DMS153 treated with DMSO at 0.1 percent for 48 hours (cell line): ENCODE results near the gene B4GALT5.

ENCODE experiments used
- DNase-seq: peaks from one replicate; lab custom pipeline; 2025; ENCODE audit not compliant: unreplicated experiment; lab: John Stamatoyannopoulos, UW

The B4GALT5 gene

GRCh38 chr20:49701241-49701790 lies 12.4 kb downstream of the B4GALT5 start:
- DNase-seq: no peak

- DNase-seq: no peak
These were observed 13.1 kb downstream of the B4GALT5 start for GRCh38 chr20:49700411-49701185.

- no peak for DNase-seq
These were observed 14.3 kb downstream of the B4GALT5 start for GRCh38 chr20:49699200-49699992.

GRCh38 chr20:49698477-49698876 lies 15.2 kb downstream of the B4GALT5 start:
- no peak for DNase-seq

- peak; percentile 44 for DNase-seq
These were observed 16.6 kb downstream of the B4GALT5 start for GRCh38 chr20:49697071-49697470.

- no peak for DNase-seq
These were observed 17.1 kb downstream of the B4GALT5 start for GRCh38 chr20:49696594-49696993.

- DNase-seq: no peak
These were observed 17.8 kb downstream of the B4GALT5 start for GRCh38 chr20:49695830-49696229.

- DNase-seq: no peak
These were observed 19.1 kb downstream of the B4GALT5 start for GRCh38 chr20:49694450-49695071.

- no peak for DNase-seq
These were observed 20.1 kb downstream of the B4GALT5 start for GRCh38 chr20:49693435-49694171.

- no peak for DNase-seq
These were observed 20.7 kb downstream of the B4GALT5 start for GRCh38 chr20:49692941-49693340.

GRCh38 chr20:49691818-49692568 lies 21.7 kb downstream of the B4GALT5 start:
- DNase-seq: no peak

GRCh38 chr20:49690899-49691620 lies 22.6 kb downstream of the B4GALT5 start:
- no peak for DNase-seq

GRCh38 chr20:49687595-49688567 lies 25.8 kb downstream of the B4GALT5 start:
- no peak for DNase-seq

- DNase-seq: no peak
These were observed 27.9 kb downstream of the B4GALT5 start for GRCh38 chr20:49685809-49686208.

- no peak for DNase-seq
These were observed 28.5 kb downstream of the B4GALT5 start for GRCh38 chr20:49685161-49685601.

GRCh38 chr20:49684335-49684997 lies 29.2 kb downstream of the B4GALT5 start:
- DNase-seq: no peak

- no peak for DNase-seq
These were observed 30.9 kb downstream of the B4GALT5 start for GRCh38 chr20:49682798-49683197.

- no peak for DNase-seq
These were observed 31.4 kb downstream of the B4GALT5 start for GRCh38 chr20:49682278-49682677.
